NCI-H2081 treated with DMSO at 0.1 percent for 48 hours (cell line): ENCODE data around the gene PMPCB.
A peak's percentile ranks its signal among the peaks of the same experiment; 100 is the strongest.

Experiments
- DNase-seq: peaks from one replicate; lab custom pipeline; 2025; lab: John Stamatoyannopoulos, UW

Gene PMPCB

DNA sequence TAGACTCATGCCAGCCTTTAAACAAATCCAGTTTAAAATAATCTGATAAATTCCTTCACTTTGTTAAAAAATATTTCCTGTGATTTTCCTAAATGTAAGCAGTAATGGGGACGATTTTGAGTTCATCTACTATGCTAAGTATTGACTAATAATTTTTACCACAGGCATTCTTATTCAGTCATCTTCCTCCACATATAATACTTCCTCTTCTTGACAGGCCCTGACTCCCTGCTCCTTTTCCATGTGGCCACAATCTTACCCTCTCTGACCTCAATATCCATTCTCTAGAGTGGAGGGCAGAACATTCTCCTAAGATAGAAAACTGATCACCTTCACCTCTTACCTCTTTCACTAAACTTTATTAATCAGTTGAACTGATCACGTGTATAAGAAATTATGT, 39.5 kb downstream of the PMPCB start:
- DNase-seq, result no peak

DNA sequence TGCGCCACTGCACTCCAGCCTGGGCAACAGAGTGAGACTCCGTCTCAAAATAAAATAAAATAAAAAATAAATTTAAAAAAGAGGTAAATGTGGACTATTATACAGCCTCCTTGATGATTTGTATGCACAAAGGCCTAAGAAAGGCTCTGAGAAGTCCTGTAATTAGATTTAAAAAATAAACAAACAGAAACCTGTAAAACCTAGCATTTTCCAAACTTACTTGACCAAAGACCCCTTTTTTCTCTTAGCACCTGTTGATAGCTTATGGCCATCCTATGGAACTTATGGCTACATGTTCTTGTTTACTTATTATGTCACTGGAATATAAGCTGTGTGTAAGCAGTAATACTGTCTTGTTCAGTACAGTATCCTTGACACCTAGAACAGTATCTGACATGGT, 41.6 kb downstream of the PMPCB start:
- no peak for DNase-seq

DNA sequence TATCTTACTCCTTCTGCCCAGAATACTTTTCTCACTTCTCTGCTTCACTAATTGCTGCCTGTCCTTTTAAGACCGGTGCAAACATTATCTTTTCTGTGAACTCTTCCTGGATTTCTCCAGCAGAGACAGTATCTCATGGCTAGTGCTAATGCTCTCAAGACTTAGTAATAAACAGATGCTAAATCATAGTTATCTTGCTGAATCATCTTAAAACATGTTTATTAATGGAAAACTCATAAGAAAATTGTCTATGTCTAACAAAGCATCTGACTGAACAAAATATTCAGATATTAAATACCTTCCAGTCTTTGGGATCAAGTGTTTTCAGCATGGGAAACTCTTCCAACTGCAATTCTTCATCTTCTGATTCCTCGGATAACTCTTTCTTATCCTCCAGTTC, 44.2 kb downstream of the PMPCB start:
- DNase-seq, result no peak

DNA sequence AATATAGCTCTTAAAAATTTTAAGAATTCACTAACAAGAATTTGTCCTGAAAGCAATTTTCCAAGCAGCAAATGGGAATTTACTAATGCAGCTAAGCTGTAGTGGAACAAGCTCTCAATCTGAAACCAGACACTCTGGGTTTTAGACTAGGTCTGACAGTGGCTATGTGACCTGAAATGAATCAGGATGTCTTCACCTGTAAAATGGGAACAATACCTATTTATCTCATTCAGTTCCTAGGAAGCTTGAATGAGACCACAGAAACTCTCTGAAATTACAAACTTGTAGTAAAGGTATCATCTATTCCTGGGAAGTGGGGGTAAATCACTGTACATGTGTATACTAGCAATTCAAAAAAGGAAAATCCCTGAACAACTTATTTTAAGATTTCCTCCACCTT, 46.1 kb downstream of the PMPCB start:
- DNase-seq, result no peak

DNA sequence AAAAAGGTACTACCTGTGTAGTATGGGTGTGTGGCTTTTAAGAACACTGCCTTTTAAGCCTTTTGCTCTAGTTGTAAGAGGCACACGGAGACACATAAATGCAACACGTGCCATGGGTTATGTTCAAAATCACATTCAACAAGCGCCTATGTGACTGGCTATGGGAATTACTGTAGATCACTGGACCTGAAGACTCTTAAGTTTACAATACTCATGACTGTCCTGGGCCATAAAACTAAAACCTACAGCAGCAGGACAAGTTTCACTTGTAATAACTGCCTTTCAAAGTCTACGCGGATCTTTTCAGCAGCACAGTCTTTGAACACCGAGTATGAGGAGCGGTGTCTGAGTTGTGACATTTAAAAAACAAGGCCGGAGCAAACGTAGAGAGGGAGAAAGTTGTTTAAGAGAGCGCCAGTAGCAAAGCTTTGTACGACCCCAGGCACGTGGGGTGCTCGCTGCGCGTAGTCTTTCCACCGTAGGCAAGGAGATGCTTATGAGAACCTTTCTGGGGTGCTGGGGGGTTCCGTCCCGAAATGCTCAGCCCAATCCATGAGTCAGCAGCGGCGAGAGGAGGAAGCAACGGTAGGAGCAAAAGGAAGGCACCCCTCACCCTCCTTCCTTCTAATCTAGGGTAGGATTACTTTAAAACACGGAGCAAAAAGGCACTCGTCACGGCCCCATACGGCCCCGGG, 46.7 kb downstream of the PMPCB start:
- no peak for DNase-seq

DNA sequence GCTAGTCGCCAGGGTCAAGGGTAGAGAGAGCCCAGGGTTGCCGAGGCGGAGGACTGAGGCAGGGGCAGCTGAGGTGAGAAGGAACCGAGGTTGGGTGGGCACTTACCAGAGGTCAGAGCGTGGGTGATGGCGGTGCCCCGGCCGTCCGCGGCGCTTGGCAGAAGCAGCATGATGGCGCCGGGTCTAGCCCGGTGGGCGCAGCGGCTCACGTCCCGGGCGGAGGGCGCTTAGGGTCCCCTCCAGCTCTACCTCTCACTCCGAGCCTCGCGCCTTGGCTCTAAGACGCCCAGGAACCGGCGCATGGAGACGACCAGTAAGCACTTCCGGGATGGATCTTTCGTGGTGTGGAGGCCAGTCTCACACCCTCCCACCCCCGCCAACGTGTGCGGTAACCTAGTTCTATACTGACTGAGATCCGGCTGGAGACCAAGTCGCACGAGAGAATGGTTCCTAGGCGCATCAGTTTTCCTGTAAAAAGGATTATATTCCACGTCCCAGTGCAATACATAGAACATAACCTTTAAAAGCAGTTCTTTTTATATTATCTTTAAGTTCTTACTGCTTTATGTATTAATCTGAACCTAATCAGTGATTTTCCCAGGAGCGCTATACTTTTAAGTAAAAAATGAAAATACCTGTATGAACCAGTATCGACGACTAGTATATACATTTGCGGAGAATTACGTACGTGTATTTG, 47.4 kb downstream of the PMPCB start, which contains the start of gene DNAJC2:
Gene DNAJC2, minus strand, starts transcription at position 315 of the 697 bp plus-strand sequence. Its CDS starts 145 bp downstream, at position 170.
- peak; percentile 60 for DNase-seq

DNA sequence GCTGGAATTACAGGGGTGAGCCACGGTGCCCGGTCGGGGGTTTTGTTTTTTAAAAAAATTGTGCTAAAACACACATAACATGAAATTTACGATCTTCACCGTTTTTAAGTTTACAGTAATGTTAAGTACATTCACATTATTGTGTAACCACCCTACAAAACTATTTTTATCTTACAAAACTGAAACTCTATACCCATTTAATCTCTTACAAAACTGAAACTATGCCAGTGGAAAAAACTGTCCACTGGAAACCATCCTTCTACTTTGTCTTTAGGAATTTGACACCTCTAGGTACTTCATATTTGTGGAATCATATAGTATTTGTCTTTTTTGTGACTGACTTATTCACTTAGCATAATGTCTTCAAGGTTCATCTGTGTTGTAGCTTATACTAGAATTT, 49.2 kb downstream of the PMPCB start:
- DNase-seq, result no peak

DNA sequence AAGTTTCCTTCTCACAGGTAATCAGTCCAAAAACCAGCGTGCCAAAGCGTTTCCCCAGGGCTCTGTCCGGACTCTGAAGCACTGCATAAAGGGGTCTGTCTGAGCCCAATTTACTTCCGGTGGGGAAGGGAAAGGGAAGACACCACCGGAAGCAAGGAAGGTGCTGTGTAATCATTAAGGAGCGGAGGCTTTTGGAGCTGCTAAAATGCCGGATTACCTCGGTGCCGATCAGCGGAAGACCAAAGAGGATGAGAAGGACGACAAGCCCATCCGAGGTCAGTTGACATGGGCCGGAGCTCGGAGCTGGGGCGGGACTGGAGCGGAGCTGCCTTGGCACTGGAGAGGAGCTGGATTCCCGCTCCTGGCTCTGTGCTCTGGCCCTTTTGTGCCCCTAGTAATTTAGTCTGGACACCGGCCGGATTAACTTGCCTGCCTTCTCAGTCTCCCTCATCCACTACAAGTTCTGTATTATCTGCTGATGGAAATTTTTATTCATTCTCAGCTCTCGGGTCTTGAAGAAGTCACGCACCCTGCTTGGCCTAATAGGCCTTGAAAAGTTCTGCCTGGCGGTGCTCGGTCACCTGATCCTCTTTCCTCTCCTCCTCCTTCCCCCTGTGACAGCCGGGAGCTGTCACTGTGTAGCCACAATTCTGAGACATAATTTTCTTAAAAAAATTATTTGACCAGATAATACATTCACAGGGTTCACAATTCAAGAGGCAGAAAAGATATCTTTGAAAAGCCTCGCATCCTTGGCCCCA, 50.5 kb downstream of the PMPCB start, which contains the start of gene PSMC2:
Gene PSMC2, plus strand, starts transcription at position 137 of the 761 bp plus-strand sequence. Its CDS starts 69 bp downstream, at position 206.
- peak; percentile 84 for DNase-seq

DNA sequence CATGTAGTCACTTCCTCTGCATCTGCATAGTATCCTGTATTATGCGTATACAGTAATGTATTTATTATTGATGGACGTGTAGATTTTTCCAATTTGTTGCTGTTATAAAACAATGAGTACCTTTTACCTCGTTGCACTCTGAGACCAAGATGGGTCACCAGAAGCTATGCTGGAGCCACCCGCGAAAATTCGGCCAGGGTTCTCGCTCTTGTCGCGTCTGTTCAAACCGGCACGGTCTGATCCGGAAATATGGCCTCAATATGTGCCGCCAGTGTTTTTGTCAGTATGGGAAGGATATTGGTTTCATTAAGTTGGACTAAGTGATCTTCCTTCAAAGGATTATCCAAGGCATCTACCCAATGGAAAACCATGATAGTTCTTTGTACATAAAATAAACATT, 51.2 kb downstream of the PMPCB start:
- DNase-seq, result no peak

DNA sequence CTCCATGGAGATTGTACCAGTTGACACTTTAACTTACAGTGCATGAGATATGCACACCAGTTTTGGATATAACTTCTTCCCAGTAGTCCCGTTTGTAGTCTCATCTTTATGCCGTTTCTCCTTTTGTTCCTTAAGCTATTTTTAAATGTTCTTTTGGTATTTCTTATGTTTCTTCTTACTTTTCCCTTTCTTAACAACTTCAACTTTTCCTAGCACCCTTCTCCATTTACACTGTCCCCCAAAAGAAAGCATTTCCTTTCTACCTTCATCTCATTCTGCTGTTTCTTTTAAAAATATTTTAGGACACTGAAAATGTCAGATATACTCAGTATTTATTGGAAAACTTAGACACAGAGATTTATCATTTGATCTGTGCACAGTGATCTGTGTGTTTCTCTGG, 51.7 kb downstream of the PMPCB start:
- no peak for DNase-seq

DNA sequence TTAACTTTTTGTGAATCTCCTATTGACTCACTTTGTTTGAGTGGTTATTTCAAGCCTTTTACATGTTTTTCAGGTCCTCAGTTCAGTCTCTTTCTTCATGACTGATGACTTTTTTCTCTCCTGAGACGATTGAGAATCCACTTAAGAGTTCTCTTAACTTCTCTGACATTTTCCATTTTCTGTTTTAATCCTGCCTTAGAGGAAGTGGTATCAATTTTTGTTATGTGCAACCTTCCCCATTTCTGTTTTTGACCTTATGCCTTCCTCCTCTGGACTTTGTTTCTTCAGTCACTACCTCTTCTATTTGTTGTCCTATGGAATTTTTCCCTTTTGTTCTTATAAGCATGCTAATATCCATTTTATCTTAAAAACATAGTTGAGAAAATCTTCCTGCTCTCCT, 52.6 kb downstream of the PMPCB start:
- DNase-seq, result no peak
